Sigmoid colon (tissue), 4 donors: ENCODE data around the gene CACNA1C.

Source experiments
- CTCF ChIP-seq, 4 experiments: fragments of 450-650 bp in 3 of 4; fragments of 200-600 bp in 1 of 4; IDR thresholded peaks; one replicate each; pipeline ENCODE4 v1.5.1; 2016 to 2019; ENCODE audit warnings: antibody characterized with exemption in 4 of 4, mild to moderate bottlenecking in 3 of 4, moderate library complexity in 2 of 4
- POLR2A ChIP-seq, 2 donors: fragments of 450-650 bp; IDR thresholded peaks; one replicate each; pipeline ENCODE4 v1.6.1; 2016; ENCODE audit warnings: antibody characterized with exemption in 2 of 2, mild to moderate bottlenecking in 2 of 2, moderate library complexity in 2 of 2
- POLR2AphosphoS5 ChIP-seq, 4 donors: sonication (generic); formaldehyde crosslinking; IDR thresholded peaks; one replicate each; pipeline ENCODE4 v1.6.1; 2017; ENCODE audit warnings: antibody characterized with exemption in 4 of 4

- TF ChIP-seq CTCF (IDR thresholded peaks at IDR 0.05) (no peak), POLR2A (IDR thresholded peaks at IDR 0.05) (no peak), POLR2AphosphoS5 (IDR thresholded peaks at IDR 0.05) (no peak)
Observed at GRCh38 chr12:2256915-2257314, 204.1 kb downstream of the CACNA1C start.
